GM21360 (cell line): ENCODE measurements around the gene SGCD.

Experiments used
- ATAC-seq: cut with Tn5 transposase; IDR thresholded peaks from one replicate; pipeline ENCODE4 v1.9.1; 2021; ENCODE audit warnings: mild to moderate bottlenecking, moderate library complexity; ENCODE audit not compliant: unreplicated experiment

The SGCD gene

GRCh38 chr5:156682971-156683370, 356.0 kb downstream of the SGCD start:
- ATAC-seq = no peak

GRCh38 chr5:156683509-156683908, 356.5 kb downstream of the SGCD start:
- no peak for ATAC-seq

- ATAC-seq = no peak
Observed at GRCh38 chr5:156684216-156684615, 357.3 kb downstream of the SGCD start.

GRCh38 chr5:156685481-156685880, 358.5 kb downstream of the SGCD start:
- ATAC-seq = no peak

- no peak for ATAC-seq
Observed at GRCh38 chr5:156686380-156686779, 359.4 kb downstream of the SGCD start.

- no peak for ATAC-seq
Observed at GRCh38 chr5:156686796-156687195, 359.8 kb downstream of the SGCD start.

GRCh38 chr5:156687514-156687913, 360.6 kb downstream of the SGCD start:
- no peak for ATAC-seq

GRCh38 chr5:156691572-156691971, 364.6 kb downstream of the SGCD start:
- ATAC-seq = no peak

- no peak for ATAC-seq
Observed at GRCh38 chr5:156693113-156693512, 366.1 kb downstream of the SGCD start.

GRCh38 chr5:156694598-156694997, 367.6 kb downstream of the SGCD start:
- ATAC-seq = no peak

GRCh38 chr5:156695774-156696173, 368.8 kb downstream of the SGCD start:
- ATAC-seq = no peak

- no peak for ATAC-seq
Observed at GRCh38 chr5:156698323-156698722, 371.4 kb downstream of the SGCD start.

GRCh38 chr5:156699147-156699546, 372.2 kb downstream of the SGCD start:
- no peak for ATAC-seq

GRCh38 chr5:156704139-156704538, 377.2 kb downstream of the SGCD start:
- no peak for ATAC-seq

- ATAC-seq = no peak
Observed at GRCh38 chr5:156706631-156707030, 379.7 kb downstream of the SGCD start.

GRCh38 chr5:156707750-156708149, 380.8 kb downstream of the SGCD start:
- no peak for ATAC-seq

- no peak for ATAC-seq
Observed at GRCh38 chr5:156715287-156715686, 388.3 kb downstream of the SGCD start.

- no peak for ATAC-seq
Observed at GRCh38 chr5:156716591-156717380, 389.8 kb downstream of the SGCD start.

GRCh38 chr5:156718985-156719384, 392.0 kb downstream of the SGCD start:
- ATAC-seq = no peak

- no peak for ATAC-seq
Observed at GRCh38 chr5:156722358-156722757, 395.4 kb downstream of the SGCD start.

GRCh38 chr5:156735477-156735876, 408.5 kb downstream of the SGCD start:
- ATAC-seq = no peak

GRCh38 chr5:156741516-156741915, 414.6 kb downstream of the SGCD start:
- ATAC-seq = no peak

GRCh38 chr5:156753846-156754245, 426.9 kb downstream of the SGCD start:
- ATAC-seq = no peak
